ENCODE data around the gene GLP2R. TPM values are rescaled to one million over a fixed set of nuclear protein-coding genes. Genes with fewer than 3 reads are reported as not detected.

Gene GLP2R
- total RNA-seq, 1 experiment from 2014 or later = not detected

GRCh38 chr17:9922012-9922848, 96.5 kb downstream of the GLP2R start:
- H3K36me3 ChIP-seq (ENCODE audit: insufficient read depth, low read length, poor library complexity, severe bottlenecking) = no peaks in the 10 kb centered on the region
- intact Hi-C loops (cut with micrococcal nuclease; ENCODE audit: unreplicated experiment) = no loop called here
- no peak for DNase-seq (ENCODE audit: low spot score)
- no peak for TF ChIP-seq EZH2 (IDR thresholded peaks at IDR 0.05; ENCODE audit: borderline replicate concordance, low read depth, low read length, poor library complexity, severe bottlenecking)
- TF ChIP-seq CTCF (conservative IDR thresholded peaks at IDR 0.05; ENCODE audit: low read depth, low read length) = no peak
- H3K9me3 ChIP-seq (ENCODE audit: low read depth, low read length, poor library complexity, severe bottlenecking) = no peaks in the 10 kb centered on the region
- H3K4me3 ChIP-seq (ENCODE audit: low read depth, low read length, poor library complexity, severe bottlenecking) = no peak overlapping the region
- BruUV-seq (replicated peaks) = no TSS peak
- H3K4me1 ChIP-seq (ENCODE audit: insufficient read depth, low read length, poor library complexity, severe bottlenecking) = no peaks in the 10 kb centered on the region
- ChIA-PET POLR2A (ENCODE audit: low non-redundant PET) (no interaction called here), CTCF (no interaction called here)
- H3K27ac ChIP-seq (ENCODE audit: low read depth, low read length, poor library complexity, severe bottlenecking) = no peak overlapping the region
- H3K27me3 ChIP-seq (replicated peaks; ENCODE audit: insufficient read depth, low read depth, low read length, poor library complexity) = no peaks in the 10 kb centered on the region

- Histone ChIP-seq H3K27ac (ENCODE audit: low read depth, low read length, poor library complexity, severe bottlenecking) (no peak overlapping the region), H3K4me3 (ENCODE audit: low read depth, low read length, poor library complexity, severe bottlenecking) (no peak overlapping the region), H3K9me3 (ENCODE audit: low read depth, low read length, poor library complexity, severe bottlenecking) (no peaks in the 10 kb centered on the region), H3K36me3 (ENCODE audit: insufficient read depth, low read length, poor library complexity, severe bottlenecking) (no peaks in the 10 kb centered on the region), H3K27me3 (replicated peaks; ENCODE audit: insufficient read depth, low read depth, low read length, poor library complexity) (no peaks in the 10 kb centered on the region), H3K4me1 (ENCODE audit: insufficient read depth, low read length, poor library complexity, severe bottlenecking) (no peaks in the 10 kb centered on the region)
- peak; percentile 85 for DNase-seq (ENCODE audit: low spot score)
- intact Hi-C loops (cut with micrococcal nuclease; ENCODE audit: unreplicated experiment) = loop anchor here (1.0 to 2.0 kb wide), 3 partner anchors 35 to 692 kb away; no protein-coding TSS in a partner anchor
- BruUV-seq (replicated peaks) = no TSS peak
- POLR2A ChIA-PET (ENCODE audit: low non-redundant PET) = interaction anchor here (0.6 kb wide), 1 partner anchor 371 kb away, joined by 6 read pairs; no protein-coding TSS in a partner anchor
- CTCF ChIA-PET = interaction anchor here (0.6 to 1.3 kb wide), 4 partner anchors 34 to 690 kb away, joined by 3 to 7 read pairs (median 4); no protein-coding TSS in a partner anchor
- TF ChIP-seq CTCF (conservative IDR thresholded peaks at IDR 0.05; ENCODE audit: low read depth, low read length) (peak; percentile 83), EZH2 (IDR thresholded peaks at IDR 0.05; ENCODE audit: borderline replicate concordance, low read depth, low read length, poor library complexity, severe bottlenecking) (no peak)
Observed at GRCh38 chr17:9924735-9925191, 99.0 kb downstream of the GLP2R start.

- Histone ChIP-seq H3K27ac (ENCODE audit: low read depth, low read length, poor library complexity, severe bottlenecking) (no peak overlapping the region), H3K4me1 (ENCODE audit: insufficient read depth, low read length, poor library complexity, severe bottlenecking) (no peaks in the 10 kb centered on the region), H3K27me3 (replicated peaks; ENCODE audit: insufficient read depth, low read depth, low read length, poor library complexity) (no peaks in the 10 kb centered on the region), H3K4me3 (ENCODE audit: low read depth, low read length, poor library complexity, severe bottlenecking) (no peak overlapping the region), H3K9me3 (ENCODE audit: low read depth, low read length, poor library complexity, severe bottlenecking) (no peaks in the 10 kb centered on the region), H3K36me3 (ENCODE audit: insufficient read depth, low read length, poor library complexity, severe bottlenecking) (no peaks in the 10 kb centered on the region)
- no peak for TF ChIP-seq EZH2 (IDR thresholded peaks at IDR 0.05; ENCODE audit: borderline replicate concordance, low read depth, low read length, poor library complexity, severe bottlenecking)
- TF ChIP-seq CTCF (conservative IDR thresholded peaks at IDR 0.05; ENCODE audit: low read depth, low read length) = no peak
- ChIA-PET CTCF (interaction anchor here (0.6 to 1.3 kb wide), 2 partner anchors 369 to 689 kb away, joined by 4 to 7 read pairs; no protein-coding TSS in a partner anchor), POLR2A (ENCODE audit: low non-redundant PET) (no interaction called here)
- BruUV-seq (replicated peaks) = no TSS peak
- no peak for DNase-seq (ENCODE audit: low spot score)
- intact Hi-C loops (cut with micrococcal nuclease; ENCODE audit: unreplicated experiment) = loop anchor here (2.0 kb wide), 2 partner anchors 301 to 691 kb away; no protein-coding TSS in a partner anchor
Observed at GRCh38 chr17:9925457-9925856, 99.7 kb downstream of the GLP2R start.

Data from A673 (cell line).